Measurements from ENCODE around the gene GRM7.

GRCh38 chr3:6862041-6862879 lies 1.3 kb downstream of the GRM7 start:
- no peak for TF ChIP-seq CTCF (IDR thresholded peaks at IDR 0.05)
- no peak for TF ChIP-seq POLR2A (IDR thresholded peaks at IDR 0.05)
